SK-N-MC (cell line): ENCODE measurements around the gene MAMLD1.

Experiments used
- EZH2 ChIP-seq: fragments of 200-600 bp; sonication (generic); IDR thresholded peaks from one replicate; pipeline ENCODE4 v1.6.1; 2017; ENCODE audit warnings: antibody characterized with exemption
- POLR2AphosphoS5 ChIP-seq: IDR thresholded peaks from 2 replicates; pipeline ENCODE4 v1.6.1; 2012; ENCODE audit warnings: mild to moderate bottlenecking, low read depth, low read length, borderline replicate concordance

DNA sequence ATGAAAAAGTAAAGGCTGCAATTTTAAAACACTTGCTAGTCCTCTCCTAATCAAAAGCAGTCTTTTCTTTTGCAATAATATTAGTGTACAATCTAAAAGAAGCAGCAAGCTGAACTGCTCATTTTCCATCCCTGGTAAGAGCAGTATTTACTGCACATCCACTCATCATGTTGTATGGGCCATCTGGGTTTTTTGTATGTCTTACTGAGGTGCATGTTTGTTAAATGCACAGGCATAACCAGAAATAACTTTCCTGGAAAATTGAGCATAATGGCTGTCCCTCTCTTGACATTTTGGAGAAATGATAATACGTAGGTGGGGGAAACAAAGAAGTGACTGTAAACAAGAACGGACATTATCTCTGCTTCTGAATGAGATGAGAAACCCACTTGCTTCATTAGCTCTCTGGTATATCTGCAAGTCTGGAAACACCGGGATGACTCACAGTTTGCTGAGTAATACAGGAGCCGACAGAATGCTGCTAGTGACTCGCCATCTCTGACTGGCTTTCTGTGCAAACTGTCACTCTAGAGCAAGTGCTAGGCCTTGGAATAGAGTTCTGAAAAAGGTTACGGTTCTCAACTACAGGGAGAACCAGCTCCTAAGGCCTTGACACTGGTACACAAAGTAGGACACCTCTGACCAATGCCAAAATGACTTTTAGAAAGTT, 119.6 kb downstream of the MAMLD1 start:
- TF ChIP-seq EZH2 (no peak), POLR2AphosphoS5 (no peak)
